ENCODE data around the gene KEL. TPM values are rescaled to one million over a fixed set of nuclear protein-coding genes. Genes with fewer than 3 reads are reported as not detected.

The KEL gene
- total RNA-seq, 2 experiments from 2014 or later, result 0.19 TPM; not detected in 1

- ChIA-PET POLR2A (interaction anchor here (0.9 kb wide), 1 partner anchor 210 kb away, joined by 3 read pairs; no protein-coding TSS in a partner anchor), CTCF (interaction anchor here (5.9 kb wide), 1 partner anchor 210 kb away, joined by 45 read pairs; no protein-coding TSS in a partner anchor)
- intact Hi-C loops (cut with DNase I, micrococcal nuclease), result loop anchor here (2.0 to 10.0 kb wide), 10 partner anchors 191 to 1028 kb away; no protein-coding TSS in a partner anchor
- no peaks in the 10 kb centered on the region for H3K9me3 ChIP-seq (ENCODE audit: control insufficient read depth in 1 of 2, insufficient read depth in 1 of 2, low read length in 2 of 2)
- peaks cover 6% of the 10 kb centered on the region for H3K4me1 ChIP-seq (ENCODE audit: insufficient read depth, low read length)
- ATAC-seq (ENCODE audit: poor library complexity) (no peak), DNase-seq (no peak)
- H3K27ac ChIP-seq (ENCODE audit: low read depth in 1 of 2, low read length in 2 of 2), result no peak overlapping the region
- peaks cover 5% of the 10 kb centered on the region for H3K4me1 Mint-ChIP-seq (ENCODE audit: low read depth)
- H3K4me3 Mint-ChIP-seq, result no peak overlapping the region
- no peaks in the 10 kb centered on the region for H3K27me3 ChIP-seq (ENCODE audit: control insufficient read depth in 1 of 2, insufficient read depth in 2 of 2, low read length in 2 of 2)
- H3K36me3 ChIP-seq (ENCODE audit: insufficient read depth, low read length), result no peaks in the 10 kb centered on the region
- H3K4me3 ChIP-seq (ENCODE audit: low read length), result no peak overlapping the region
- no peaks in the 10 kb centered on the region for H3K36me3 Mint-ChIP-seq (ENCODE audit: low read depth)
- TF ChIP-seq, protein P1, sequence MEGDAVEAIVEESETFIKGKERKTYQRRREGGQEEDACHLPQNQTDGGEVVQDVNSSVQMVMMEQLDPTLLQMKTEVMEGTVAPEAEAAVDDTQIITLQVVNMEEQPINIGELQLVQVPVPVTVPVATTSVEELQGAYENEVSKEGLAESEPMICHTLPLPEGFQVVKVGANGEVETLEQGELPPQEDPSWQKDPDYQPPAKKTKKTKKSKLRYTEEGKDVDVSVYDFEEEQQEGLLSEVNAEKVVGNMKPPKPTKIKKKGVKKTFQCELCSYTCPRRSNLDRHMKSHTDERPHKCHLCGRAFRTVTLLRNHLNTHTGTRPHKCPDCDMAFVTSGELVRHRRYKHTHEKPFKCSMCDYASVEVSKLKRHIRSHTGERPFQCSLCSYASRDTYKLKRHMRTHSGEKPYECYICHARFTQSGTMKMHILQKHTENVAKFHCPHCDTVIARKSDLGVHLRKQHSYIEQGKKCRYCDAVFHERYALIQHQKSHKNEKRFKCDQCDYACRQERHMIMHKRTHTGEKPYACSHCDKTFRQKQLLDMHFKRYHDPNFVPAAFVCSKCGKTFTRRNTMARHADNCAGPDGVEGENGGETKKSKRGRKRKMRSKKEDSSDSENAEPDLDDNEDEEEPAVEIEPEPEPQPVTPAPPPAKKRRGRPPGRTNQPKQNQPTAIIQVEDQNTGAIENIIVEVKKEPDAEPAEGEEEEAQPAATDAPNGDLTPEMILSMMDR (IDR thresholded peaks at IDR 0.05), result no peak
- peaks cover 4% of the 10 kb centered on the region for H3K27me3 Mint-ChIP-seq
- no peaks in the 10 kb centered on the region for H3K9me3 Mint-ChIP-seq
- H3K27ac Mint-ChIP-seq, result no peak overlapping the region
Measured at GRCh38 chr7:143005632-143006260, 43.6 kb upstream of the KEL start.

GRCh38 chr7:143003393-143004051 is 41.4 kb upstream of the KEL start:
- H3K36me3 Mint-ChIP-seq (ENCODE audit: low read depth), result no peaks in the 10 kb centered on the region
- H3K4me3 ChIP-seq (ENCODE audit: low read length), result peak overlapping the region; percentile 26
- peak overlapping the region; percentile 82 for H3K4me3 Mint-ChIP-seq
- ChIA-PET POLR2A (interaction anchor here (0.7 to 1.7 kb wide), 2 partner anchors 195 to 371 kb away, joined by 4 to 5 read pairs; no protein-coding TSS in a partner anchor), CTCF (interaction anchor here (0.5 to 1.8 kb wide), 12 partner anchors 8 to 705 kb away, joined by 3 to 14 read pairs (median 4); partner anchors contain the start of gene EPHB6)
- TF ChIP-seq, protein P1 (IDR thresholded peaks at IDR 0.05), result peak; percentile 82
- peaks cover 5% of the 10 kb centered on the region for H3K4me1 Mint-ChIP-seq (ENCODE audit: low read depth)
- H3K9me3 ChIP-seq (ENCODE audit: control insufficient read depth in 1 of 2, insufficient read depth in 1 of 2, low read length in 2 of 2), result no peaks in the 10 kb centered on the region
- peaks cover 4% of the 10 kb centered on the region for H3K27me3 Mint-ChIP-seq
- ATAC-seq (ENCODE audit: poor library complexity) (peak; percentile 73), DNase-seq (peak in 12 of 14 experiments; percentile 10 to 82 (median 26))
- peaks cover 6% of the 10 kb centered on the region for H3K4me1 ChIP-seq (ENCODE audit: insufficient read depth, low read length)
- no peak overlapping the region for H3K27ac ChIP-seq (ENCODE audit: low read depth in 1 of 2, low read length in 2 of 2)
- no peaks in the 10 kb centered on the region for H3K9me3 Mint-ChIP-seq
- no peak overlapping the region for H3K27ac Mint-ChIP-seq
- no peaks in the 10 kb centered on the region for H3K36me3 ChIP-seq (ENCODE audit: insufficient read depth, low read length)
- intact Hi-C loops (cut with DNase I, micrococcal nuclease), result loop anchor here (1.0 to 10.0 kb wide), 14 partner anchors 121 to 1029 kb away; partner anchors contain the start of gene EPHB6 (in 1 of the 2)
- no peaks in the 10 kb centered on the region for H3K27me3 ChIP-seq (ENCODE audit: control insufficient read depth in 1 of 2, insufficient read depth in 2 of 2, low read length in 2 of 2)

- Histone ChIP-seq H3K27me3 (ENCODE audit: control insufficient read depth in 1 of 2, insufficient read depth in 2 of 2, low read length in 2 of 2) (no peaks in the 10 kb centered on the region), H3K36me3 (ENCODE audit: insufficient read depth, low read length) (no peaks in the 10 kb centered on the region), H3K27ac (ENCODE audit: low read depth in 1 of 2, low read length in 2 of 2) (no peak overlapping the region), H3K4me1 (ENCODE audit: insufficient read depth, low read length) (peaks cover 6% of the 10 kb centered on the region), H3K4me3 (ENCODE audit: low read length) (peak overlapping the region; percentile 26), H3K9me3 (ENCODE audit: control insufficient read depth in 1 of 2, insufficient read depth in 1 of 2, low read length in 2 of 2) (no peaks in the 10 kb centered on the region)
- Mint-ChIP-seq H3K36me3 (ENCODE audit: low read depth) (no peaks in the 10 kb centered on the region), H3K4me1 (ENCODE audit: low read depth) (peaks cover 5% of the 10 kb centered on the region), H3K27ac (no peak overlapping the region), H3K4me3 (peak overlapping the region; percentile 82), H3K9me3 (no peaks in the 10 kb centered on the region), H3K27me3 (peaks cover 2% of the 10 kb centered on the region)
- CTCF ChIA-PET, result interaction anchor here (0.5 to 1.8 kb wide), 13 partner anchors 9 to 704 kb away, joined by 3 to 14 read pairs (median 3); partner anchors contain the start of gene EPHB6
- DNase-seq (peak in 2 of 14 experiments; percentile 5 to 16), ATAC-seq (ENCODE audit: poor library complexity) (no peak)
- intact Hi-C loops (cut with DNase I, micrococcal nuclease), result loop anchor here (1.0 to 10.0 kb wide), 13 partner anchors 120 to 1028 kb away; partner anchors contain the start of gene EPHB6 (in 1 of the 2)
- POLR2A ChIA-PET, result interaction anchor here (0.7 to 1.7 kb wide), 2 partner anchors 194 to 370 kb away, joined by 4 to 5 read pairs; no protein-coding TSS in a partner anchor
- TF ChIP-seq, protein P1 (IDR thresholded peaks at IDR 0.05), result no peak
Measured at GRCh38 chr7:143002898-143003297, 40.7 kb upstream of the KEL start.
